ENCODE data around the gene RNF13.

Gene RNF13

GRCh38 chr3:149990423-149990948, 177.5 kb downstream of the RNF13 start:
- no peak for DNase-seq (ENCODE audit: low read depth, low spot score)

GRCh38 chr3:149992416-149993058, 179.5 kb downstream of the RNF13 start:
- DNase-seq (ENCODE audit: low read depth, low spot score) = no peak

- no peak for DNase-seq (ENCODE audit: low read depth, low spot score)
Observed at GRCh38 chr3:149998946-149999345, 185.9 kb downstream of the RNF13 start.

- no peak for DNase-seq (ENCODE audit: low read depth, low spot score)
Observed at GRCh38 chr3:149999421-149999820, 186.4 kb downstream of the RNF13 start.

- DNase-seq (ENCODE audit: low read depth, low spot score) = no peak
Observed at GRCh38 chr3:150000641-150001040, 187.6 kb downstream of the RNF13 start.

- DNase-seq (ENCODE audit: low read depth, low spot score) = no peak
Observed at GRCh38 chr3:150005243-150006112, 192.5 kb downstream of the RNF13 start.

GRCh38 chr3:150006794-150007193, 193.8 kb downstream of the RNF13 start:
- no peak for DNase-seq (ENCODE audit: low read depth, low spot score)
